T-helper 2 cell treated with Interferon-gamma antibody and Interleukin-4, amounts not matched to agents 5 μg/mL and 100 μg/mL, for 36 hours (primary cell): ENCODE results near the gene GPT2.
"Not testable (repeated sequence)": the region's sequence is repeated elsewhere in the genome, so short reads cannot be mapped to it uniquely, and the experiment has no call there.

ENCODE experiments used
- DNase-seq: peaks from one replicate; pipeline ENCODE4 v3.0.0; 2021; ENCODE audit warnings: low spot score
- H3K27ac Mint-ChIP-seq: one replicate; pipeline ENCODE4 v1.8.0; 2021; ENCODE audit warnings: mild to moderate bottlenecking, mixed read lengths
- H3K27me3 Mint-ChIP-seq: one replicate; pipeline ENCODE4 v1.8.0; 2021; ENCODE audit warnings: low read depth, mixed read lengths
- H3K36me3 Mint-ChIP-seq: one replicate; pipeline ENCODE4 v1.8.0; 2021; ENCODE audit warnings: low read depth, mixed read lengths
- H3K4me1 Mint-ChIP-seq: one replicate; pipeline ENCODE4 v1.8.0; 2021; ENCODE audit warnings: low read depth, mixed read lengths
- H3K4me3 Mint-ChIP-seq: one replicate; pipeline ENCODE4 v1.8.0; 2022; ENCODE audit warnings: mild to moderate bottlenecking, moderate library complexity, mixed read lengths
- H3K9me3 Mint-ChIP-seq: one replicate; pipeline ENCODE4 v1.8.0; 2021; ENCODE audit warnings: mixed read lengths

The GPT2 gene

DNA sequence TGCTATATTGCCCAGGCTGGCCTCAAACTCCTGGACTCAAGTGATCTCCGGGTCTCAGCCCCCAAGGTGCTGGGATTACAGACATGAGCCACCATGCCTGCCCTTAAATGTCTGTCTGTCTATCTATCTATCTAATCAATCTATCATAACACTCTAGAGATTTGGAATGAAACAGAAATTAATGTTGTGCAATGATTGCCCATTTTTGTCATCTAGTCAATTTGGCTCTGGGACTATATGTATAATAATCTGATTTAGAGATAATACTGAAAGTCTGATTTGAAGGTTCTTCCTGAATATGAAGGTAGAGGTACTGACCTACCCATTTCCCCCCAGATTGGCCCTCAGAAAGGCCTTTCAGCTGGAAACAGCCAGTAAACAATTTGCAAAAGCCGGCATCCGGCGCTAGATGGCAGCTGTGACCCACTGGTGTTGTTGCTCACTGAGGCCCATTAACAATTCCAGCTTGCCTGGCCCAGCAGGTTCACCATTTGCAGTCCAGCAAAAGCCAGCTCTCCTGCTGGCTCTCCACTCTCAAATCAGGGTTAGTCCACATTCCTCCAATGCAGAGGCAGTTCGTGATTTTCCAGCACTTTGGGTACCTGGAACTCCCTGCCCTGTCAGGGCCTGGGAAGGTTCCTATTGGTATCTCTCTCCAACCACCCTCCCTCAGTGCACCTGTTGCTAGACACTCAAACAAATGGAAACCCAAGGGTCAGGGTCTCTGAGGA lies 30.3 kb upstream of the GPT2 start:
- Mint-ChIP-seq H3K27ac (no peak overlapping the region), H3K4me3 (no peak overlapping the region), H3K36me3 (no peaks in the 10 kb centered on the region), H3K27me3 (peaks cover 3% of the 10 kb centered on the region), H3K4me1 (no peaks in the 10 kb centered on the region), H3K9me3 (no peaks in the 10 kb centered on the region)
- DNase-seq: peak; percentile 44

DNA sequence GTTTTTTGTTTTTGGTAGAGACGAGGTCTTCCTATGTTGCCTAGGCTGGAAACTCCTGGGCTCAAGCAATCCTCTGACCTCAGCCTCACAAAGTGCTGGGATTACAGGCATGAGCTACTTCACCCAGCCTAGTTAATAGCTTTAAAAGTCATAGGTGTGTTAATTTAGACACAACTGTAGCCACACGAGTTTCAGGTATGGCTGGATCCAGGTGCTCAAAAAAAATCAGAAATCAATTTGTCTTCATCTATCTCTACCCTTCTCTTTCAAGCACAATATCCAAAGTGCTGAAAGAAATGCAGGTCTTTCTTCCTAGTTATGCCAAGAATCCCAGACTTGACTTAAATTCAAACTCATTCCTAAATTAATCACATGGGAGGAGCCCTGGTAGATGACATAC lies 29.3 kb upstream of the GPT2 start:
- Mint-ChIP-seq H3K27ac (no peak overlapping the region), H3K4me3 (no peak overlapping the region), H3K4me1 (peaks cover under 1% of the 10 kb centered on the region), H3K36me3 (no peaks in the 10 kb centered on the region), H3K27me3 (no peaks in the 10 kb centered on the region), H3K9me3 (no peaks in the 10 kb centered on the region)
- no peak for DNase-seq

DNA sequence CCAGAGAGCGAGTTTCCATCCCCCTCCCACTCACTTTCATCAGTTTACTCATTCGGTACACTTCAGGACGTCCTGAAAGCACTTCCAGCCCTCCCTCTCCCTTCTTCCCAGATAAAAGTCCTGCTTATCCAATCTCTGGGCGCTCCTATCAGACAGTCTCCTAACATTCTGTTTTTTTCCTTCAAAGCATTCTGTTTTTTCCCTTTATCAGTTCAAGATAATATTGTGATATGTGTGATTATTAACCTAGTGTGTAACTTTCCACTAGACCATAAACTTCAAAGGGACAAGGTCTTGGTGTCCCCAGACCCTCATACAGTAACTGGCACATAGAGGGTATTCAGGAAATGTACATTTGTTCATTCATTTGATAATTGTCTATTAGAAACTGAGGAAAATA lies 28.8 kb upstream of the GPT2 start:
- Mint-ChIP-seq H3K9me3 (no peaks in the 10 kb centered on the region), H3K4me3 (no peak overlapping the region), H3K4me1 (peaks cover 6% of the 10 kb centered on the region), H3K27ac (no peak overlapping the region), H3K36me3 (no peaks in the 10 kb centered on the region), H3K27me3 (no peaks in the 10 kb centered on the region)
- DNase-seq: no peak

DNA sequence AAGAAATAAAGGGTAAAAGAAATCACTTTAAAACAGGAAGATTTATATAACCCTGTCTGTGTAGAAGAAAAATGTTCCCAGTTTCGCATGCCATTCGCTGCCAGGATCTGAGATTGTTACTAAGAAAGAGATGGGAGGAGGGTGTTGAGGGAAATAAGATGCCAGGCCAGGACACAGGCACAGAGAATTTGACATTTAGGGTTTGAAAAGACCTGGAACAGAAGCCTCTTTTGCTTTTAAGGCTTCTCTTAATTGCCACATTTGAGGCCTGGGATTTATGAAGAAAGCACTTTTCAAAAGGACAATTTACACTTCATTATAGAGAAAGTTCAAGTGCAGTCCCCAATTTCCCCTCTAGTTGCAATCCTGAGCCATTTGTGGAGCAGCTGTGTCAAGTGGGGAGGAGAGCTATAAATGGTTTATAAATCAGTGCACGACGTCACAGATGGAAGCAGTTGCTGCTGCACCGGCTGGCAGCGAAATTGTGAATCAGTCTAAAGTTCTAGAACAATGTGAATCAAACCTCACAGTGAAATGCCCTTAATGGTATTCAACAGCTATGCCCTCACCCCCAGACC lies 26.7 kb upstream of the GPT2 start:
- H3K27ac Mint-ChIP-seq: no peak overlapping the region
- no peak overlapping the region for H3K4me3 Mint-ChIP-seq
- H3K36me3 Mint-ChIP-seq: no peaks in the 10 kb centered on the region
- no peaks in the 10 kb centered on the region for H3K27me3 Mint-ChIP-seq
- DNase-seq: no peak
- peaks cover 12% of the 10 kb centered on the region for H3K4me1 Mint-ChIP-seq
- peaks cover under 1% of the 10 kb centered on the region for H3K9me3 Mint-ChIP-seq

DNA sequence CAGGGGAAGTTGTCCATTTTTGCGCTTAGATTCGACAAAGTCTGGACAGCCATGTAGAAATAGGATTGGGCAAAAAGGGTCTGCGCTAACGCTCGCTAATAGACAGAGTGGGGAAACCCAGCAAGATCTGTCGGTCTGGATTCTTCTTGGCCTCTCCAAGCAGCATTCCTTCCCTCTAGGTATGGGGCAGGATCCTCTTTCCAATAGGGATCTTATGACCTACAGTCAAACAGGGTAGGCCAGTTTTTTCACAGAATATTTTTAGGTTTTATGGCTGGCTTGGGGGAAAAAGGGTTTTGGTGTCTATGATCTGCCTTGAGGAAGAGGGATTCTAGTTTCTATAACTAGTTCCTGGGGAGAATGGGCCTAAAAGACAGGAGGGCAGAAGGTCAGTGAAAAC lies 26.0 kb upstream of the GPT2 start:
- no peaks in the 10 kb centered on the region for H3K36me3 Mint-ChIP-seq
- no peak overlapping the region for H3K4me3 Mint-ChIP-seq
- H3K27ac Mint-ChIP-seq: no peak overlapping the region

DNA sequence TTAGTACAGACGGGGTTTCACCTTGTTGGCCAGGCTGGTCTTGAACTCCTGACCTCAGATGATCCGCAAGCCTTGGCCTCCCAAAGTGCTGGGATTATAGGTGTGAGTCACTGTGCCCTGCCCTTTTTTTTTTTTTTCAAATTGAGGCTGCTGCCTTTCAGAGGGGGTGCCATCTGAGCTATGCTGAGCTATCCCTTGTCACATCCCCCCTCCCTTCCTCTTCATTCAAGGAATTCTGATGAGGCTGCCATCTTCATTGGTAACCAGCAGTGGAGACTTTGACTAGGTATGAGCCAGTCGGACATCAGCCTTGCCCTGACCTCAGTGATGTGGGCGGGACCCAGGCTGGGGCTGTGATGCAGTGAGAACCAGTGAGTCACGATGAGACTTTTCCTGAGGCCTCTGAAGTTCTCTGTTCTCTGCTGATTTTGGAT lies 24.4 kb upstream of the GPT2 start:
- Mint-ChIP-seq H3K9me3 (peaks cover 3% of the 10 kb centered on the region), H3K4me1 (peaks cover 26% of the 10 kb centered on the region), H3K4me3 (no peak overlapping the region), H3K27ac (peak overlapping the region; percentile 20), H3K27me3 (no peaks in the 10 kb centered on the region), H3K36me3 (peaks cover 3% of the 10 kb centered on the region)
- DNase-seq: peak; percentile 47

More for the DNA sequence above, 26.0 kb upstream of the GPT2 start:
- H3K4me1 Mint-ChIP-seq: peaks cover 13% of the 10 kb centered on the region
- peaks cover 3% of the 10 kb centered on the region for H3K9me3 Mint-ChIP-seq
- no peaks in the 10 kb centered on the region for H3K27me3 Mint-ChIP-seq
- no peak for DNase-seq

DNA sequence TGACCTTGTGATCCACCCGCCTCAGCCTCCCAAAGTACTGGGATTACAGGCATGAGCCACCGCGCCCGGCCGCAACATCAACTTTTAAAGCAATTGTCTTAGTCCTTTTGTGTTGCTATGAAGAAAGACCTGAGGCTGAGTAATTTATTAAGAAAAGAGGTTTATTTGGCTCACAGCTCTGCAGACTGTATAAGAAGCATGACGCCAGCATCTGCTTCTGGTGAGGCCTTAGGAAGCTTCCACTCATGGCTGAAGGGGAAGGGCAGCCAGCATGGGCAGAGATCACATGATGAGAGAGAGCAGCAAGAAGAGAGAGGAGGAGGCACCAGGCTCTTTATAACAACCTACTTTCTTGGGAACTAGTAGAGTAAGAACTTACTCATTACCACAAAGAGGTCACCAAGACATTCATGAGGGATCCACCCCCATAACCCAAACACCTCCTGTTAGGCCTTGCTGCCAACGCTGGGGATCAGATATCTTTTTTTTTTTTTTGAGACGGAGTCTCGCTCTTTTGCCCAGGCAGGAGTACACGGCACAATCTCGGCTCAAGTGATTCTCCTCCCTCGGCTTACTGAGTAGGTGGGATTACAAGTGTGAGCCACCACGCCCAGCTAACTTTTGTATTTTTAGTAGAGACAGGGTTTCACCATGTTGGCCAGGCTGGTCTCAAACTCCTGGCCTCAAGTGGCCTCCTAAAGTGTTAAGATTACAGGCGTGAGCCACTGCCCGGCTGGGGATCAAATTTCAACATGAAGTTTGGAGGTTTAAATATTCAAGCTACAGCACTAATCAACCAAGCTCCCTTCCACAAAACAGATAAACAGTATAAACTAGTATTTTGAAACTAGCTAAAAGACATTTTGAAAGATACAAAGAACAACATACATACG lies 21.4 kb upstream of the GPT2 start:
- peaks cover 27% of the 10 kb centered on the region for H3K4me1 Mint-ChIP-seq
- peak; percentile 14 for DNase-seq
- H3K9me3 Mint-ChIP-seq: peaks cover 3% of the 10 kb centered on the region
- no peak overlapping the region for H3K4me3 Mint-ChIP-seq
- H3K27me3 Mint-ChIP-seq: no peaks in the 10 kb centered on the region
- H3K27ac Mint-ChIP-seq: peak overlapping the region; percentile 64
- H3K36me3 Mint-ChIP-seq: peaks cover 6% of the 10 kb centered on the region

DNA sequence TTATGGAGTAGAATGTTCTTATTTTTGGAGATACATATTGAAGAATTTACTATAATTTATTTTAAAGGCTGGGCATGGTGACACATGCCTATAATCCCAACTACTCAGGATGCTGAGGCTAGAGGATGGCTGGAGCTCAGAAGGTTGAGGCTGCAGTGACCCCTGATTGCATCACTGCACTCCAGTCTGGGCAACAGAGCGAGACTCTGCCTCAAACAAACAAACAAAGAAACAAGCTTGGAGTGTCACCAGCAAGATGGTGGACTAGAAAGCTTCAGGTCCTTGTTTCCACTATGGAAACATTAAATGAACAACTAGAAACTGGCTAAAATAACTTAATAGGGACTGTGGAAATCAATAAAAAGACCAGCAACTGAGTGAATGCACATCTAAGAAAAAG lies 17.9 kb upstream of the GPT2 start:
- Mint-ChIP-seq H3K4me3 (no peak overlapping the region), H3K36me3 (peaks cover 6% of the 10 kb centered on the region), H3K9me3 (peaks cover 3% of the 10 kb centered on the region), H3K27me3 (no peaks in the 10 kb centered on the region), H3K27ac (no peak overlapping the region), H3K4me1 (peaks cover 17% of the 10 kb centered on the region)
- DNase-seq: no peak

DNA sequence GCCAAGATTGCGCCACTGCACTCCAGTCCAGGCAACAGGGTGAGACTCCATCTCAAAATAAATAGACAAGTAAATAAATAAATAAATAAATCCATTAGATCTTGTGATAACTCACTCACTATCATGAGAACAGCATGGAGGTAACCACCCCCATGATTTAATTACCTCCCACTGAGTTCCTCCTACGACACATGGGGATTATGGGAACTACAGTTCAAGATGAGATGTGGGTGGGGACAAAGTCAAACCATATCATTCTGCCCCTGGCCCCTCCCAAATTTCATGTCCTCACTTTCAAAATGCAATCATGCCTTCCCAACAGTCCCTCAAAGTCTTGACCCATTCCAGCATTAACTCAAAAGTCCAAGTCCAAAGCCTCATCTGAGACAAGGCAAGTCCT lies 16.7 kb upstream of the GPT2 start:
- H3K9me3 Mint-ChIP-seq, H3K27me3 Mint-ChIP-seq, H3K4me3 Mint-ChIP-seq, DNase-seq, H3K36me3 Mint-ChIP-seq, H3K27ac Mint-ChIP-seq: not testable (repeated sequence)
- peaks cover 15% of the 10 kb centered on the region for H3K4me1 Mint-ChIP-seq

DNA sequence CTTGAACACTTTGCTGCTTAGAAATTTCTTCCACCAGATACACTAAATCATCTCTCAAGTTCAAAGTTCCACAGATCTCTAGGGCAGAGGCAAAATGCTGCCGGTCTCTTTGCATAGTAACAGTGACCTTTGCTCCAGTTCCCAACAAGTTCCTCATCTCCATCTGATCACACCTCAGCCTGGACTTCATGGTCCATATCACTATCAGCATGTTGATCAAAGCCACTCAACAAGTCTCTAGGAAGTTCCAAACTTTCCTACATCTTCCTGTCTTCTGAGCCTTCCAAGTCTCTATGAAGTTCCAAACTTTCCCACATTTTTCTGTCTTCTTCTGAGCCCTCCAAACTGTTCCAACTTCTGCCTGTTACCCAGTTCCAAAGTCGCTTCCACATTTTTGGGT lies 15.3 kb upstream of the GPT2 start:
- H3K36me3 Mint-ChIP-seq, H3K4me1 Mint-ChIP-seq, H3K4me3 Mint-ChIP-seq, H3K27ac Mint-ChIP-seq, DNase-seq, H3K9me3 Mint-ChIP-seq, H3K27me3 Mint-ChIP-seq: not testable (repeated sequence)

DNA sequence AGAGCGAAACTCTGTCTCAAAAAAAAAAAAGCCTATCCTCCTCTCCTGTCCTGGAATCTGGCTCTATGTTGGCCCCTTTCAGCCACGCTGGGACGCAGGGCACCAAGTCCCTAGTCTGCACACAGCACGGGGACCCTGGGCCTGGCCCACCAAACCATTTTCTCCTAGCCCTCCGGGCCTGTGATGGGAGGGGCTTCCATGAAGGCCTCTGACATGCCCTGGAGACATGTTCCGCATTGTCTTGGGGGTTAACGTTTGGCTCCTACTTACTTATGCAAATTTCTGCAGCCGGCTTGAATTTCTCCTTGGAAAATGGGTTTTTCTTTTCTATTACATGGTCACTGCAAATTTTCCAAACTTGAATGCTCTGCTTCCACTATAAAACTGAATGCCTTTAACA lies 12.6 kb upstream of the GPT2 start:
- Mint-ChIP-seq H3K9me3 (no peaks in the 10 kb centered on the region), H3K27ac (no peak overlapping the region), H3K4me3 (no peak overlapping the region), H3K36me3 (peaks cover 3% of the 10 kb centered on the region), H3K4me1 (peaks cover 1% of the 10 kb centered on the region), H3K27me3 (no peaks in the 10 kb centered on the region)
- no peak for DNase-seq

DNA sequence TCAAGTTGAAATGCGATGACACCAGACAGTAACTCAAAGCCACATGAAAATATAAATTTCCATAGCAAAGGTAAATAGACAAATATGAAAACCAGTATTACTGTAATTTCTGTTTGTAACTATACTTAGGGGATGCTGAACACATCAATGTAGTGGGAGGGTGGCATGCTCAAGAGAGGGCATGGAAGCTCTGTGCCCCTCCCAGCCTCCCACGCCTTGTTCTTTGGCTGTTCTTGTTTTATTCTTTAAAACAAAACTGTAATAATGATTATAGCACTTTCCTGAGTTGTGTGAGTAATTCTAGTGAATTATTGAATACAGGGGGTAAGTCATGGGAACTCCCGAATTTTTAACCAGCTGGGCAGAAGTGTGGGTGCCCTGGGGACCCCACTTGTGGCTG lies 11.0 kb upstream of the GPT2 start:
- no peak overlapping the region for H3K4me3 Mint-ChIP-seq
- DNase-seq: no peak
- no peak overlapping the region for H3K27ac Mint-ChIP-seq
- H3K9me3 Mint-ChIP-seq: no peaks in the 10 kb centered on the region
- no peaks in the 10 kb centered on the region for H3K36me3 Mint-ChIP-seq
- H3K4me1 Mint-ChIP-seq: no peaks in the 10 kb centered on the region
- no peaks in the 10 kb centered on the region for H3K27me3 Mint-ChIP-seq

DNA sequence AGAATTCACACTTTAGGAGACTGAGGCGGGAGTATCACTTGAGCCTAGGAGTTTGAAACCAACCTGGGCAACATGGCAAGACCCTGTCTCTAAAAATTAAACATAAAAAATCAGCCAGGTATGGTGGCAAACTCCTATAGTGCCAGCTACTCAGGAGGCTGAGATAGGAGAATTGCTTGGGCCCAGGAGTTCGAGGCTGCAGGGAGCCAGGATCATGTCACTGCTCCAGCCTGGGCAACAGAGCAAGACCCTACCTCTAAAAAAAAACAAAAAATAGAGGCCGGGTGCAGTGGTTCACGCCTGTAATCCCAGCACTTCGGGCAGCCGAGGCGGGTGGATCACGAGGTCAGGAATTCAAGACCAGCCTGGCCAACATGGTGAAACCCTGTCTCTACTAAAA lies 8.9 kb upstream of the GPT2 start:
- Mint-ChIP-seq H3K27ac (no peak overlapping the region), H3K9me3 (no peaks in the 10 kb centered on the region)

DNA sequence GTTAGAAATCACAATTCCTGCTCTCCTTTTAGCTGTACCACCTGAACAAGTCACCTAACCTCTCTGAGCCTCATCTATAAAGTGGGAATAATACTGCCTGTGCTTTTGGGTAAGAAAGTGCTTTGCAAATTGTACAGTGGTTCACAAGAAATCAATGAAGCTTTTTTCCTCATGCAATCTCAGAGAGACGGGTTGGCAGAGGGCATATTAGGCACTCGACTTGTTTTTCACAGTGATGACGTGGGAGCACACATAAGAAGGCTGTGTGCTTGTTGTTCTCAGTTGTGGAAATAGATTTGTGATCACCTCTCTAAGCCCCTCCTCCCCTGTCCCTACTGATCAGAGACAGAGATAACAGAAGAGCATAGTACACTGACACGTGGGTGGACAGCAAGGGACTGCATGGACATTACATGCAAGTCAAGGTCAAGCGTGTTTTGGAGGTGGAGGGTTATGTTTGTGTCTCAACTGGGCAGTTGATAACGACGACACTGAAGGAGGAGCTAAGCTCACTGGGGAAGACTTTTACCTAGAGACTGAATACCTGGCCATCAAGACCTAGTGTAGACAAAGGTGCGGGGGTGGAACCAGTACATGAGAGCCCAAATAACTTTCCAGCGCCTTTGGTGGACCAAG lies 1.7 kb upstream of the GPT2 start:
- DNase-seq: no peak

More for the DNA sequence above, 8.9 kb upstream of the GPT2 start:
- Mint-ChIP-seq H3K36me3 (no peaks in the 10 kb centered on the region), H3K4me1 (no peaks in the 10 kb centered on the region), H3K27me3 (peaks cover 7% of the 10 kb centered on the region), H3K4me3 (no peak overlapping the region)
- no peak for DNase-seq

More for the DNA sequence above, 1.7 kb upstream of the GPT2 start:
- Mint-ChIP-seq H3K36me3 (no peaks in the 10 kb centered on the region), H3K4me1 (peaks cover 17% of the 10 kb centered on the region), H3K27ac (no peak overlapping the region), H3K9me3 (no peaks in the 10 kb centered on the region), H3K27me3 (peaks cover 21% of the 10 kb centered on the region), H3K4me3 (peak overlapping the region; percentile 30)
